Left lung (tissue), 10 donors: ENCODE data around the gene PACC1. TPM values are rescaled to one million over a fixed set of nuclear protein-coding genes. Genes with fewer than 3 reads are reported as not detected.

ENCODE experiments used
- ATAC-seq: fragments of 200-7000 bp; cut with Tn5 transposase; one replicate; pipeline ENCODE4 v1.9.1; 2020; ENCODE audit warnings: moderate library complexity
- DNase-seq, 4 donors: peaks; one replicate each; pipeline ENCODE4 v3.0.0-alpha.2; 2013 to 2020
- H3K27ac ChIP-seq, 2 donors: fragments of 200-600 bp; sonication (generic) in 1 of 2; one replicate each; pipeline versions ENCODE4 v1.5.0 to v1.8.0; 2020 to 2021
- H3K27me3 ChIP-seq, 2 donors: fragments of 200-600 bp; sonication (generic) in 1 of 2; one replicate each; pipeline versions ENCODE4 v1.5.0 to v1.8.0; 2020 to 2021
- H3K36me3 ChIP-seq, 2 donors: fragments of 200-600 bp; sonication (generic) in 1 of 2; one replicate each; pipeline versions ENCODE4 v1.5.0 to v1.8.0; 2020 to 2021
- H3K4me1 ChIP-seq, 2 donors: fragments of 200-600 bp; one replicate each; pipeline ENCODE4 v1.8.0; 2021
- H3K4me3 ChIP-seq, 2 donors: fragments of 200-600 bp; sonication (generic) in 1 of 2; one replicate each; pipeline versions ENCODE4 v1.5.0 to v1.8.0; 2020 to 2021; ENCODE audit warnings: mild to moderate bottlenecking in 1 of 2
- H3K9me3 ChIP-seq, 2 donors: fragments of 200-600 bp; sonication (generic) in 1 of 2; one replicate each; pipeline versions ENCODE4 v1.5.0 to v1.8.0; 2020 to 2021
- CTCF ChIP-seq, 2 donors: fragments of 200-600 bp; sonication (generic) in 1 of 2; IDR thresholded peaks; one replicate each; pipeline versions ENCODE4 v1.5.0 to v1.8.0; 2021; ENCODE audit warnings: antibody characterized with exemption in 2 of 2
- intact Hi-C, 2 donors: fragments of 100-400 bp; cut with DNase I; formaldehyde crosslinking; loops; one replicate each; pipeline versions ENCODE4 v1.11.2 to v1.14.2; 2022
- polyA plus RNA-seq, 6 donors: library from polyadenylated mRNA; unstranded; fragments of 120-200 nt; gene quantifications; one replicate each; pipeline ENCODE4 v1.2.1, GENCODE V29; 2013; ENCODE audit not compliant: insufficient read length in 6 of 6
- total RNA-seq, 2 donors: library from RNA; stranded (reverse); fragmentation: NEBNext Ultra II Directional; extraction: Animal tissue kit (Norgen Biotek cat#: 25700); gene quantifications; one replicate each; pipeline ENCODE4 v1.2.1, GENCODE V29; 2021
- donor health status: DM: no; HTN: yes; CAD: no.
- donor health status: DM: no; HTN: no; CAD: no.

PACC1 gene
- total and polyA plus RNA-seq, 8 donors = 7.2 to 11.6 (median 7.6) TPM

- H3K27ac ChIP-seq = no peak overlapping the region
- intact Hi-C loops = no loop called here
- ATAC-seq (no peak), DNase-seq (no peak)
- H3K27me3 ChIP-seq = no peaks in the 10 kb centered on the region
- no peaks in the 10 kb centered on the region for H3K9me3 ChIP-seq
- no peaks in the 10 kb centered on the region for H3K36me3 ChIP-seq
- no peak overlapping the region for H3K4me3 ChIP-seq
- H3K4me1 ChIP-seq = peaks cover 0 to 4% of the 10 kb centered on the region in 2 donors
- TF ChIP-seq CTCF (IDR thresholded peaks at IDR 0.05) = no peak
Measured at GRCh38 chr1:212428496-212428895, 13.8 kb upstream of the PACC1 start.

DNA sequence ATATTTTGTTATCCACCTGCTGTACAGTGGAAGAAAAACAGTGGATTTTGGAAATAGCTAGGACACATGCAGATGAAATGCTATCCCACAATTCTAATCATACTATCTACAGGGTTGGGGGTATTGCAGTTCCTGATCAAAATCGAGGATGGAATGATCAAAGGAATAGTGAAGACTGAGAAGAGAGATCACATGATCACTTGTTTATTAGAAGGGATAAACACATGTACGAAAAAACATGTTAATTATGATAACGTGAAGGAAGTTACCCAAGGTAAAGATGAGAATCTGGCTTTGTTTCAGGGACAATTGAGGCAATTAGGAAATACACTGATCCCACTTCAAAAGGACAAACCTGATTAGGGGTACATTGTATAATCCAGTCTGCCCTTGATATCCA lies 9.2 kb upstream of the PACC1 start:
- no peak for ATAC-seq
- H3K27me3 ChIP-seq = peaks cover 0 to 3% of the 10 kb centered on the region in 2 donors
- H3K27ac ChIP-seq = no peak overlapping the region
- H3K4me1 ChIP-seq = no peaks in the 10 kb centered on the region
- no peak overlapping the region for H3K4me3 ChIP-seq
- no peaks in the 10 kb centered on the region for H3K9me3 ChIP-seq
- no peak for TF ChIP-seq CTCF (IDR thresholded peaks at IDR 0.05)
- DNase-seq = no peak
- intact Hi-C loops = no loop called here
- H3K36me3 ChIP-seq = no peaks in the 10 kb centered on the region

GRCh38 chr1:212421165-212421564 lies 6.5 kb upstream of the PACC1 start:
- TF ChIP-seq CTCF (IDR thresholded peaks at IDR 0.05) = no peak
- intact Hi-C loops = no loop called here
- Histone ChIP-seq H3K27ac (no peak overlapping the region), H3K4me3 (no peak overlapping the region), H3K9me3 (no peaks in the 10 kb centered on the region), H3K4me1 (no peaks in the 10 kb centered on the region), H3K36me3 (no peaks in the 10 kb centered on the region), H3K27me3 (peaks cover 0 to 3% of the 10 kb centered on the region in 2 donors)
- ATAC-seq (no peak), DNase-seq (no peak)

DNA sequence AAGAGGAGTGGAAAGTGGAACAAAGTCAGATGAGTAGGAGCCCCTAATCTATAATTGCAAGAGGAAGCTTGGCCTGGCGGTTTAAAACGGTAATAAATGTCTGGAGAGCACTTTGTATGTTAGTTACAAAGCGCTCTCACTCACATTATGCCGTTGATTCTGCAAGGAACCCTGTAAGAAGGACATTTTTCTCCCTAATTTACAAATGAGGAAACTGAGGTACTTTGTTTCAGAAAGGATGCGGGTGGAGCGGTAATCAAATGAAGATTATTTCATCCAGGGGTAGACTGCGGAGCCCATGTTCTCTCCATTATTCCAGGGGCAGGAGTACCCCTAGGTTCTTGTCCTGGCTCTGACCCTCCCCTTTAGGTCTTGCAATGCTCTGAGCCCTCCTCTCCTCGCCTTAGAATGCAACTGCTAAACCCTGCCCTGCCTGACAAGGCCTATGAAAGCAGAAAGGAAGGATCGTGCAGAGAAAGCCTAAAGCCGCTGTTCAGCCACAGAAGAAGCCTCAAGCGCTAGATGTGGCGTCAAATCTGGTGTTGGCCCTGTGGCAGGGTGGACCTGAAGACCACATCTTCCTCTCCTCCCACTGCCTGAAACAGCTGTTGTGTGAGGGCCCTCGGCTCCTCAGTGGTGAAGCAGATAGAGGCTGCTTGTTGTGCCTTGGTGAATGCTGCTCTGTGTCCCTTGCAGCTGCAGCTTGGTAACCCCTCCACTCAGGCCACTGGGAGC lies 588 bp upstream of the PACC1 start:
- H3K27me3 ChIP-seq = no peaks in the 10 kb centered on the region
- intact Hi-C loops = no loop called here
- no peak for TF ChIP-seq CTCF (IDR thresholded peaks at IDR 0.05)
- DNase-seq (no peak), ATAC-seq (no peak)
- no peaks in the 10 kb centered on the region for H3K9me3 ChIP-seq
- peak overlapping the region; percentile 88 to 90 for H3K4me3 ChIP-seq
- peaks cover 0 to 9% of the 10 kb centered on the region in 2 donors for H3K36me3 ChIP-seq
- peak overlapping the region; percentile 51 to 70 for H3K27ac ChIP-seq
- peaks cover 0 to 42% of the 10 kb centered on the region in 2 donors for H3K4me1 ChIP-seq

GRCh38 chr1:212413902-212414327 lies 771 bp downstream of the PACC1 start:
- H3K4me3 ChIP-seq = peak overlapping the region; percentile 88 to 90
- TF ChIP-seq CTCF (IDR thresholded peaks at IDR 0.05) = no peak
- H3K36me3 ChIP-seq = peaks cover 0 to 22% of the 10 kb centered on the region in 2 donors
- intact Hi-C loops = no loop called here
- H3K9me3 ChIP-seq = no peaks in the 10 kb centered on the region
- no peak for DNase-seq
- peaks cover 0 to 42% of the 10 kb centered on the region in 2 donors for H3K4me1 ChIP-seq
- H3K27ac ChIP-seq = peak overlapping the region in 1 of 2 donors; percentile 70
- H3K27me3 ChIP-seq = no peaks in the 10 kb centered on the region
- ATAC-seq = peak; percentile 56
